HG03378 (cell line): Measurements from ENCODE around the gene HADHA.
"Not testable (repeated sequence)": the region's sequence is repeated elsewhere in the genome, so short reads cannot be mapped to it uniquely, and the experiment has no call there.

Experiments used
- ATAC-seq: cut with Tn5 transposase; IDR thresholded peaks from one replicate; pipeline ENCODE4 v1.9.1; 2021; ENCODE audit warnings: mild to moderate bottlenecking, moderate library complexity; ENCODE audit not compliant: unreplicated experiment

The HADHA gene

GRCh38 chr2:26244309-26245230 lies at the start of gene HADHA, which contains the start of gene HADHB:
TSS of gene HADHA (minus strand) at chr2:26244632. CDS start at chr2:26244596, 36 bp downstream.
TSS of gene HADHB (plus strand) at chr2:26244939. CDS start at chr2:26254255, 9,316 bp downstream.
- ATAC-seq = peak; percentile 62

GRCh38 chr2:26292646-26293045 lies 48.2 kb upstream of the HADHA start:
- ATAC-seq = no peak

GRCh38 chr2:26290001-26290400 lies 45.6 kb upstream of the HADHA start:
- ATAC-seq = no peak

- no peak for ATAC-seq
These were observed 41.5 kb upstream of the HADHA start for GRCh38 chr2:26285931-26286330.

GRCh38 chr2:26284132-26284531 lies 39.7 kb upstream of the HADHA start:
- no peak for ATAC-seq

GRCh38 chr2:26283606-26284005 lies 39.2 kb upstream of the HADHA start:
- no peak for ATAC-seq

- ATAC-seq = no peak
These were observed 36.8 kb upstream of the HADHA start for GRCh38 chr2:26281226-26281625.

GRCh38 chr2:26279886-26280285 lies 35.5 kb upstream of the HADHA start:
- no peak for ATAC-seq

GRCh38 chr2:26276484-26277227 lies 32.2 kb upstream of the HADHA start:
- no peak for ATAC-seq

- no peak for ATAC-seq
These were observed 29.7 kb upstream of the HADHA start for GRCh38 chr2:26274058-26274613.

- ATAC-seq = no peak
These were observed 29.1 kb upstream of the HADHA start for GRCh38 chr2:26273501-26273900.

- ATAC-seq = no peak
These were observed 25.9 kb upstream of the HADHA start for GRCh38 chr2:26270373-26270772.

GRCh38 chr2:26269571-26270158 lies 25.2 kb upstream of the HADHA start:
- no peak for ATAC-seq

GRCh38 chr2:26268670-26269385 lies 24.4 kb upstream of the HADHA start:
- not testable (repeated sequence) for ATAC-seq

- no peak for ATAC-seq
These were observed 23.8 kb upstream of the HADHA start for GRCh38 chr2:26268213-26268612.

- not testable (repeated sequence) for ATAC-seq
These were observed 14.4 kb upstream of the HADHA start for GRCh38 chr2:26258836-26259235.

- no peak for ATAC-seq
These were observed 11.4 kb upstream of the HADHA start for GRCh38 chr2:26255759-26256384.

GRCh38 chr2:26251893-26252292 lies 7.5 kb upstream of the HADHA start:
- no peak for ATAC-seq

GRCh38 chr2:26249625-26250024 lies 5.2 kb upstream of the HADHA start:
- ATAC-seq = no peak

GRCh38 chr2:26246818-26247217 lies 2.4 kb upstream of the HADHA start:
- ATAC-seq = no peak
